GM21717 (cell line): Measurements from ENCODE around the gene ARID1A.
"Not testable (repeated sequence)": the region's sequence is repeated elsewhere in the genome, so short reads cannot be mapped to it uniquely, and the experiment has no call there.

Source experiments
- ATAC-seq: cut with Tn5 transposase; IDR thresholded peaks from one replicate; pipeline ENCODE4 v1.9.1; 2021; ENCODE audit warnings: mild to moderate bottlenecking, moderate library complexity; ENCODE audit not compliant: unreplicated experiment

Gene ARID1A

DNA sequence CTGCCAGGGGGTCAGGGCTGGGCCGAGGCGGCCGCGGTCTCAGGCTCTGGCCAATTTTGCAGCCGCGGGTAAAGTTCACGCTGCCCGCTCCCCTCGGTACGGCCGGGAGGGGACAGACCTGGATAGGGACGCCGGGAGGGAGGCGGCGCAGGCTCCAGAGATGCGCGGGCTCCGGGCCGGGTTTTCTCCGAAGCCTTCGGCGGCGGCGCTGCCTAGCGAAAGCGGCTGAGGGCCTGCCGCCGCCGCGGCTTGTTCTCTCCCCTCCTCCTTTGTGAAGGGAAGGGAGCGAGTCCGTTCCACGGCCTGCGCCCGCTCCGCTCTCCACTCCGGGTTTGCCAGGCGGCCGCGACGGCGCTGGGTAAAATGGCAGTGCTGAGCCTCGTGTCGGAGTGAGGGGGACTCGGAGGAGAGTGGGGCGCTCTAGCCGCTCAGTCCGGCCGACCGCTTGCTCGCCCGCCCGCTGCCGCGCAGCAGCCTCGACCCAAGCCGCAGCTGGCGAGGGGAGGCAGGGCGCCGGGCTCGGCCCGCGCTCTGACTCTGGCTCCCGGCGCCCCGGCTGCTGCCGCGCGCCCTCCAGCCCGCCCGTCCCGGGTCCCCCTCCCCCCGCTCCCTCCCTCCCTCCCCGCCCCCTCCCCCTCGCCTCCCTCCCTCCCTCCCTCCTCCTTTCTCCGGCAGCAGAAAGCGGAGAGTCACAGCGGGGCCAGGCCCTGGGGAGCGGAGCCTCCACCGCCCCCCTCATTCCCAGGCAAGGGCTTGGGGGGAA is at the start of gene ARID1A:
TSS of gene ARID1A (plus strand) at position 660 of the 763 bp plus-strand sequence. CDS start 389 bp downstream, outside the sequence.
- ATAC-seq = peak; percentile 34

DNA sequence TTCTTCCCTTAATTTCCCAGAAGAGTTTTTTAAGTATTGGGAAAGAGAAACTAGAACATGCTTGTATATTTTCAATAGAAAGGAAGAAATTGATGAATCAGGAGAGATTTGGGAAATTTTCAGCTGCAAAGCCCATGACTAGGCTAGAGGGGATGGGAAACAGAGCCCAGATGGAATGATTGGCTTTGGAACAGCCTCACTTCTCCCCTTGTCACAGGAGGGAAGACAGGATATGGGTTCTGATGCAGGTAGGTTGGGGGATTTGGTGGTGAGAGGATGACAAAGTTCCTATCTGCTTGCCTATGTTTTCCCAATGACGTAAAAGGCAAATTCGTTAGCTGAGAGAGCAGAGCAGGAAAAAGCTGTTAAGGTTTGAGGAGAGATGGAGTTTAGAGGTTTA is 31.0 kb upstream of the ARID1A start:
- no peak for ATAC-seq

DNA sequence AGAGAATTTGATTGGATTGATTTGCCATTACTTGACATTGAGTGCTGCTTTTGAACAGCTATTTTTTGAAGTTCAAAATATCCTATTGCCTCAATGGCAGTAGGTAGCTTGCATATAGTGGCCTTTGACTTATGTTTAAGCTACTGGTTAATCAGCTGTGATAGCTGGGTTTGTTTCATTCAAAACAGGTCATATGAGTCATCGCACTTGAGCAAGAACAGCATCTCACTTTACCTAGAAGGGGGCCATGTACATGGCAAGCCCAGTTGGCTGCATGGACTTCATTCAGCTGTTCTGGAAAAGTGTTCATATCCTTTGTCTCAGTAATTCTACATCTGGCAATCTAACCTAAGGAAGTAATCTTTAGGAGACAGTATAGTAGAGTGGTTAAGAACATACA is 29.0 kb upstream of the ARID1A start:
- ATAC-seq = no peak

DNA sequence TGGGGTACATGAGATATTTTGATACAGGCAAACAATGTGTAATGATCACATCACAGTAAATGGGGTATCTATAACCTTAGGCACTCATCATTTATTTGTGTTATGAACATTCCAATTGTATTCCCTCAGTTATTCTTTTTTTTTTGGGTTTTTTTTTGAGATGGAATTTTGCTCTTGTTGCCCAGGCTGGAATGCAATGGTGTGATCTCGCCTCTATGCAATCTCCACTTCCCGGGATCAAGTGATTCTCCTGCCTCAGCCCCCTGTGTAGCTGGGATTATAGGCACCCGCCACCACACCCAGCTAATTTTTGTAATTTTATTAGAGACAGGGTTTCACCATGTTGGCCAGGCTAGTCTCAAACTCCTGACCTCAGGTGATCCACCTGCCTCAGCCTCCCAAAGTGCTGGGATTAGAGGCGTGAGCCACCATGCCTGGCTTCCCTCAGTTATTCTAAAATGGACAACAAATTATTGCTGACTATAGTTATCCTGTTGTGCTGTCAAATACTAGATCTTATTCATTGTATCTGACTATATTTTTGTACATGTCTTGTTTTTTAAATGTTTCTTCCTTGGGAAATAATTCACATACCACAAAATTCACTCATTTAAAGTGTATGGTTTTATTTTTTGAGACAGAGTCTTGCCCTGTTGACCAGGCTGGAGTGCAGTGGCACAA is 27.6 kb upstream of the ARID1A start:
- not testable (repeated sequence) for ATAC-seq

DNA sequence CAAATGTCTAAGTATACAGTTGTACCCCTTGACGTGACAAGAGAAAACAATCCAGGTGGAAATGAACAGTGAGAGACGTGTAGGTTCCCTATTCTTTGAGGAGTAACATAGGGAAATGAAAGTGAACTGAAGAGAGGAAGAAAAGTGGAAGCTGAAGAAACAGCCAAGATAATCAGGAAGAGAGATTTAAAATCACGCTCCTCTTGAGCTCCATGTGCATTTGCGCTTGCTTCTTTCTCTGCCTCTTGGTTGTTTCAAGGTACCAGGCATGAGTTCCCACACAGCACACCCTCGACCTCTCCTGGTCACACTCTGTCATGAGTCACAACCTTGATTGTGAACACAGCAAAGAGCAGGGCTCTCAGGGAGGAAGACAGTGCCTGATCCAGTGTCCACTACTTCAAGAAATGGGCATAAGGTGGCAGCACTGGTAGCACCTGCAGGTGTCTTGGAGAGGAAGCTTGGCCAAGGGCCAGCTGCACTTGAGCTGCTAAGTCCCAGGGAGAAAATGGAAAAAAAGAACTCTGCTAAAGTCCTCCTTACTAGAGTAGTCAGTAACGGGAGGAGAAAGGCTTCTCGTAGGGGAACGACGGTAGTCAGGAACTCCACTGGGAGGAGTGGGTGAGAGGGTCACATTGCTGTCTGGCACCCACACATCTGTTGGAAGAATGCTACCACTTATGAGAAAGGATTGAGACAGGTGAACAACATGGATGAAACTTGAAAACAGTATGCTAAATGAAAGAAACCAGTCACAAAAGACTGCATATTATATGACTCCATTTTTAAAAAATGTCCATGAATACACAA is 18.3 kb upstream of the ARID1A start:
- peak; percentile 55 for ATAC-seq

DNA sequence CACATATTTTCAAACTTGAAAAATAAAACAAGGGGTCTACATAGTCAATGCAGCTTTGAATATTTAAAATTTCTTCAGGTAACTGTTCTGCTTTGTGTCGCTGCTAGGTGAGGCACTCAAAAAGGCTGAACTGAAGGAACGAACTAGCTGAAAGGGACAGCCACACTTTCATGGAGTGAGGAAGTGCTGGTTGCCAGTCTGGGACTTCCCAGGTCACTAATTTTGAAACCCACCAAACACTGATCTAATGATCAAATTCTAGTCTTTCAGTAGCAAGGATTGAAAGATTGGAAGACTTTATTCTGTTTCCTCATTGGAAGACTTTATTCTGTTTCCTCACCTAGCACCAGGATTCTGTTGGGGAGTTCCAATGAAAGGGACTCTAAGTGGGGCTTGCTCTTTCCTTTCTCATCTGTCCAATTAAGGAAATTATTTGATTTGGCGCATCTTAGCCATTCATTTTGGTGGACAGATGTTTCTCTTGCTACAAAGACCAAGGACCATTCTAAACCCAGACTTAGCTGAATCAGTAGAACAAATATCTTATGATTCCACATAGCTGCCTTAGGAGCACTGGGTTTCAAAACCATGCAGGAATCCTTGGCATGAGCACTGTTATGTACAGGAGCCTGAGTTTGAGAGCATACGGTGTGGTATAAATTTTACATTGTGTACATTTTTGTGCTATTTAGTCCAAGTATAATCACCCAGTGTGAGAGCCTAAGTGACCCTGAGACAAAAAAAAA is 10.9 kb upstream of the ARID1A start:
- no peak for ATAC-seq

DNA sequence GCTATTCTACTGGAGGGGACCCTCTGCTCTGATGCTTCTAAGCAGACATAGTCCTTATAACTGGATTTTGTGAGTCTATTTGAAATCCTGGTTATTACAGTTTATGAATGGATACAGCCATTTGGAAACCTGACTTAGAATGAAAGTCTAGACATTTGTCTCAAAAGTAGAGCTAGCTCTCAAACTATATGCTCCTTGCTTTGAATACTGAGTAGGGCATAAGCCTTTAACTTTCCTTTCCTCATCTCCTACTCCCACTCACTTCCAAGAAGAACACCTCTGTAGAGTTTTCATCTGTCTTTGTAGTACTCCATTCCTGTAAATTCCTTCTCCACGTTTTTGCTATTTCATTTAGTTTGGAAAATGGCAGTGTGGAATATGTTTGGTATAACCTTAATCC is 9.0 kb upstream of the ARID1A start:
- no peak for ATAC-seq

DNA sequence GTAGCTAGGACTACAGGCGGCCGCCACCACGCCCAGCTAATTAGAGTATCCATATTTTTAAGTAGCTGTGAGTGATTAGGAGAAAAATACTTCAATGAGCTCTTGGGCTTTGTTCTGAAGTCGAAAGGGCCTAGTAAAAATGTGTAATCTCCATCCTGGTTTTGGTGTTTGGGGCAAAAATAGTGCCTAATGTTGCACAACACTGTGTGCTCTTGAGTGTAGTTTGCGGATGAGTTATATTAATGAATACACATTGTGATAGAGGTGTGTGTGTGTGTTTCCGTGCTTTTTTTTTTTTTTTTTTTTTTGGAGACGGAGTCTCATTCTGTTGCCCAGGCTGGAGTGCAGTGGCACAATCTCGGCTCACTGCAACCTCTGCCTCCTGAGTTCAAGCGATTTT is 6.3 kb upstream of the ARID1A start:
- ATAC-seq = no peak

DNA sequence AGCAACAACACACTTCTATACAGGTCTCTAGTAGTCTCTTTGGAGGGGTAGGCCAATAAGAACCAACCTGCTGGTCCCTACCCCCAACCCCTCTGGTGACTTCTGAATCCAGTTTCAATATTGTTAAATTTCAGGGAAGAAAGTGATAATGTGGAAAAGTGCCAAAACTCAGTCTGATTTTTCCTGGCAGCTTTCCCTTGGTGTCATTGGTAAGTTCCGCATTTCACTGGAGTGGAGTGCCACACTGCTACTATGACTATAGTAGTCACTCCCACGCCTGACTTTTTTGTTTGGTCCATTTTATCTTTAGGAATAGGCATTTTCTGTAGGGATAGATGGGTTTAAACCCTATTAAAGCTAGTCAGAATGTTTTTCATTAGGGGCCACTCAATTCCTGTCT is 5.7 kb upstream of the ARID1A start:
- no peak for ATAC-seq

DNA sequence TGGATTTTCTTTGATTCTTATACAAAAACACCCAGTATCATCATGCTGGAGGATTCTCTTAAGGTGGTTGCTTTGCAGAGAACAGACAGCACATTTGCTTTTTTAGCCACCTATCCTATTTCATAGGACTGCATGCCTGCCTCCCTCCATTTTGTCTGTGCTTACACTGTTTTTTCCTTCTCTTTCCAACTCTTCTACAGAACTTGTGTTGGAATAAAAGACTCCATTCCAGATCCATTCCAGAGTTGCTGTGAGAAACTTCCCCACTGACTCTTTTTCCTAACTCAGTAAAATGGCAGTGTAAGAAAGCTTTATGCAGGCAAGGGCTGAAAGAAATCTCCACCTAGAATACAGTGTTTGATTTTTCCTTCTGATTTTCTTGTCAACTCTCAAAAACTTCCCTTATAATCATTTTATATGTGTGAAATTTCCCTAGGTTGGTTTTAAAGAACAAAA is 5.2 kb upstream of the ARID1A start:
- no peak for ATAC-seq

DNA sequence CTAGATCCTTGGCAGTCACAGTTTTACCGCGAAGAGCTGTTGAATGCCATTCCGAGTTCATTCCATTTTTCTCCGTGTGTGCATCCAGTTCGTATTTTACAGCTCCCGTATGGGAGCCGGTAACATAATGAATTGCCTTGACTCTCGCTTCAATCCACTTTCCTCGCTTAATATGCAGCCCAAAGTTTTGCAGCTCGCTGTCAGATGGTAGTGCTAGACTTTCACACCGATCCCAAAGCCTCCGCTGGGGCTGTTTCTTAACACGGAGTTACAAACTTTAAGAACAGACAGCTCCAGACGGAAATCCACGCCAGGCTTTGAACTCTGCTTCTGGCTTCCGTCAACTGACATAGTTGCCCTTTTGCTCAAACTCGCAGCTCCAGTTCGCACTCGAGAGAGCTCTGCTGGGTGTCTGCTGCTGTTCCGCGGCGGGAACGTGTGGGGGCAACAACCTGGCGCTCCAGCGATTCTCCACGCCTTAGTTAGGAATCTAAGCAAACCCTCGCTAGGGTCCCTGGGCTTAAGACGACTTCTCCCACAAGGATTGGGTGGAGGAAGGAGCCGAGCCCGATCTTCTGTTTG is 3.5 kb upstream of the ARID1A start:
- ATAC-seq = no peak

DNA sequence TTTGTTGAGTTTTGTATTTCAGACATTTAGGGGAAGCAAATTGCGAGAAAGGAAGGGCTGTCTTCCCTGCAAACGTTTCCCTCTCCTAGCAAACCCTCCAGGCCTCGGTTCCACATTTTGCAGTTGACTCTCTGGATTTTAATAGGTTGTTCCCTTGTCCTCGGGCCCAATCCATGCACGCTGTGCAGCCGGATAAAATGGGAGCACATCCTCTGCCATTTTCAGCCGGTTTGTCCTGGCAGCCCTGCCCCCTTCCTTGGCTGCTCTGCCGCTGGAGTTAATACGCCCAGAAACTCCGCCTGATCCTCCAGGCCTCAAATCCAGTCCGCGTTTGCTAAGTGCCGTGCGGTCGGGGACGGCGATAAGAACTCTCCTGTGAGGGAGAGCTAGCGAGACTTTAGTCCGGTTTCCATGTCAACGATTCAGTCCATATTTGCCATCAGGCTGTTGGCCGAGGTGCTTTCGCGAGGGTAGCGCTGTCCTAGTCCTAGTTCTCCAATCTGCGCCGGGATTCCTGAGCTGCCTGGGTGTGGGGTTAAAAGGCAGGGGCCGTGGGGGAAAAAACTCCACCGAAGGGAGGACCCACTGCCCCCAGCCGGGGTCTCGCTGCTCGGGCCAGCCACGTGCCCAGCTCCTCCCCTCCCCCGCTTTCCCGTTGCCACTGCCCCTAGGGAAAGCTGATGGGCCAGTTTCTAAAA is 2.9 kb upstream of the ARID1A start:
- ATAC-seq = peak; percentile 27

DNA sequence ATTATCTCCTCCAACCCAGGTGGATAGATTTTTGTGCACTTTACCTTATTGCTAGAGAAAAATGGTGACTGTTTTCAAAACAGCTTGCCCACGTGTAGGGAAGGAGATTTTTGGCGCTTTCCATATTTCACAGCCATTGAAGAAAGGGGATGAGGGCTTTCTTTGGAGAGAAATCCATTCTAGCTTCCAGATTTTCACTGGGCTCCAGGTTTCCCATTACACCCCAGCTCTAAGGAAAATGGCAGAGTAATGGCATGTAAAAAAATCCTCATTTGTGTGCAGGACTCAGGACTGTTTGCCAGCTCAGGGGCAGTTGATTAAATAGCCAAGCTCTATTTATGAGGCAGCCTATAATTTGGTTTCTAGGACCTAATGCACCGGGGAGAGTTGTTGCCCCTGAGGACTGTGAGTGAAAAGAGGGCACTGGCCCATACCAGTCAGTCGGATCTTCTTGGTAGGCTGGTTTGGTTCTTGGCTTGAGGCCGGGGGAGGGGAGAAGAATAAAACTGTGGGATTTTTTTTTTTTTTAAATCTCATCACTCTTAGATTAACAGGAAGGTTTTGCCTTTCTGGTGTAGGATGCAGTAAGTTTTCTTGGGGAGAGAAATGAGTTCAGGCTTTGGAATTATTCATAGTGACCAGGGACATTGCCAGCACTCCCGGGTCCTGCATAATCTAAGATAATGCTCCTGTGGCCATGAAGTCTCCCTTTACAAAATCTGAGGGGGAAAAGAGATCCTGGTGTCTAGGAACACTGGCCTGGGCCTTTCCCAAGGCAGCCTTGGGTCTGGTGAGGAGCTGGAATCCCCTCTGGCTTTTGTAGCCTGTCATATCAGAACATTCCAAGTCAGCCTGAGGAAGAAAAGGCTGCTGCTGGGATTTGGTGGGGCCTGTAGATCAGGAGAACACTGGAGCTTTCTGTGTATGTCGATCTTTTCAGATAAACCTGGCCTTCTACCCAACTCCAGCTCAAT is 1.9 kb upstream of the ARID1A start:
- no peak for ATAC-seq

DNA sequence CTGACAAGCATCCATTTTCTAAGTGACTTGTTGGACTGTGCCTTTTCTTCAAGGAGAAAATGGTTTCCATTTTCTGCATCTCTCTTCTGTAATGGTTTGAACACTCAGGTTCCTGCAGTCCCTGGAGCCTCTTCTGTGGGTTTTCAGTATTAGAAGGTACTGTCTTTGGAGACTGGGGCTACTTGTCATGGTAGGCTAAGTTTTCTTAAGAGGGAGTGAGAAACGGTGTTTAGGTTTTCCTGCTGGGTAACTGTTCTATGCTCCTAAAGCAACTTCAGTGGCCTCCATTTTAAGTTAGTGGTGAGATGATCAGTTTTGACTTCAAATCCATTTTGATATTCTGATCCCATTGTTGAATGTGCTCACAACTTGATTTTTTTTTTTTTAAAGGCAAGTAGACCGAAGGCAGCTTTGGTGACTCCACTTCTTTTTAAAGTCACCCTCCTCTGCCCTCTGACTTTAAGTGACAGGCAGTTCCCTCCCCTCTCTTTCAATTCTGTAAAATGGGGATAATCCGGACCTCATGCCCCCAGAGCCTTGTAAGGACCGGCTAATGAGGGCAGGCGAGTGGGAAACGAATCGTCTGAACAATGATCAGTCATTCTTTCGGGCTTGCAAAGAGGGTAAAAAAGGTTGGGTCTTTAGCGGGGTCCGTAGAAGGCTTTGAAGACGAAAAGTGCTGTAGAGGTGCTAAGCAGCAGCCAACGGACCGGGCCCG is 1.0 kb upstream of the ARID1A start:
- ATAC-seq = no peak

DNA sequence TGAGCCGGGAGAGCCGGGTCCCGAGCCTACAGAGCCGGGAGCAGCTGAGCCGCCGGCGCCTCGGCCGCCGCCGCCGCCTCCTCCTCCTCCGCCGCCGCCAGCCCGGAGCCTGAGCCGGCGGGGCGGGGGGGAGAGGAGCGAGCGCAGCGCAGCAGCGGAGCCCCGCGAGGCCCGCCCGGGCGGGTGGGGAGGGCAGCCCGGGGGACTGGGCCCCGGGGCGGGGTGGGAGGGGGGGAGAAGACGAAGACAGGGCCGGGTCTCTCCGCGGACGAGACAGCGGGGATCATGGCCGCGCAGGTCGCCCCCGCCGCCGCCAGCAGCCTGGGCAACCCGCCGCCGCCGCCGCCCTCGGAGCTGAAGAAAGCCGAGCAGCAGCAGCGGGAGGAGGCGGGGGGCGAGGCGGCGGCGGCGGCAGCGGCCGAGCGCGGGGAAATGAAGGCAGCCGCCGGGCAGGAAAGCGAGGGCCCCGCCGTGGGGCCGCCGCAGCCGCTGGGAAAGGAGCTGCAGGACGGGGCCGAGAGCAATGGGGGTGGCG is 371 bp downstream of the ARID1A start:
- no peak for ATAC-seq

DNA sequence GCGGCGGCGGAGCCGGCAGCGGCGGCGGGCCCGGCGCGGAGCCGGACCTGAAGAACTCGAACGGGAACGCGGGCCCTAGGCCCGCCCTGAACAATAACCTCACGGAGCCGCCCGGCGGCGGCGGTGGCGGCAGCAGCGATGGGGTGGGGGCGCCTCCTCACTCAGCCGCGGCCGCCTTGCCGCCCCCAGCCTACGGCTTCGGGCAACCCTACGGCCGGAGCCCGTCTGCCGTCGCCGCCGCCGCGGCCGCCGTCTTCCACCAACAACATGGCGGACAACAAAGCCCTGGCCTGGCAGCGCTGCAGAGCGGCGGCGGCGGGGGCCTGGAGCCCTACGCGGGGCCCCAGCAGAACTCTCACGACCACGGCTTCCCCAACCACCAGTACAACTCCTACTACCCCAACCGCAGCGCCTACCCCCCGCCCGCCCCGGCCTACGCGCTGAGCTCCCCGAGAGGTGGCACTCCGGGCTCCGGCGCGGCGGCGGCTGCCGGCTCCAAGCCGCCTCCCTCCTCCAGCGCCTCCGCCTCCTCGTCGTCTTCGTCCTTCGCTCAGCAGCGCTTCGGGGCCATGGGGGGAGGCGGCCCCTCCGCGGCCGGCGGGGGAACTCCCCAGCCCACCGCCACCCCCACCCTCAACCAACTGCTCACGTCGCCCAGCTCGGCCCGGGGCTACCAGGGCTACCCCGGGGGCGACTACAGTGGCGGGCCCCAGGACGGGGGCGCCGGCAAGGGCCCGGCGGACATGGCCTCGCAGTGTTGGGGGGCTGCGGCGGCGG is 1.0 kb downstream of the ARID1A start:
- no peak for ATAC-seq

DNA sequence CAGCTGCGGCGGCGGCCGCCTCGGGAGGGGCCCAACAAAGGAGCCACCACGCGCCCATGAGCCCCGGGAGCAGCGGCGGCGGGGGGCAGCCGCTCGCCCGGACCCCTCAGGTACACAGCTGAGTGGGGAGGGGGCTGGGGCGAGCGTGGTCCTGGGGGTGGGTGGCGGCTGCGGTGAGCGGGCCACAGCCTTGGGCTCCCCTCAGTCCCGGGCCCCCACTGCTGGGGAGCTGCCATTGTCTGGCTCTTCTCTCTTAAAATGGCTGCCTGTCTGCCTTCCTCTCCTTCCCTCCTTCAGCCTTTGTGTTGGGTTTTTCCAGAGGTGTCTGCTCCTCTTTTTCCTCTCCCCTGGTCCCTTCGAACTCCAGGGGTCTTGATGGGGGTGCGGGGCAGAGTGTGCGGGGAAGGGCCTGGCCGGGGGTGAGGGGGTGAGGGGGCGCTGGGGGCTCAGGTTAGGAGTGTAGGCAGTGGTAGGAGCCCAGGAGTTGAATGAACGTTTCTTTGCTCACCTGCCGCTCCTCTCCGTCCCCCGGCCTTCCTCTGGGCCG is 1.7 kb downstream of the ARID1A start:
- ATAC-seq = no peak
